Stomach (tissue), 9 donors: ENCODE results near the gene CYP27C1. TPM values are rescaled to one million over a fixed set of nuclear protein-coding genes. Genes with fewer than 3 reads are reported as not detected.

Experiments used
- DNase-seq, 2 donors: peaks; one replicate each; pipeline versions ENCODE4 v3.0.0 to v3.0.0-alpha.2; 2013 to 2019
- H3K27ac ChIP-seq, 5 donors: fragments of 200-600 bp in 4 of 5; sonication (generic) in 4 of 5; one replicate each; pipeline ENCODE4 v1.5.1; 2013 to 2019; ENCODE audit warnings: mild to moderate bottlenecking in 1 of 5, moderate library complexity in 1 of 5
- H3K27me3 ChIP-seq, 3 donors: fragments of 200-600 bp; sonication (generic); one replicate each; pipeline ENCODE4 v1.5.1; 2017 to 2019; ENCODE audit warnings: mixed run types in 1 of 3
- H3K36me3 ChIP-seq, 4 donors: fragments of 200-600 bp; sonication (generic); 1 replicate in 3 of 4; 2 replicates in 1 of 4; pipeline ENCODE4 v1.5.1; 2016 to 2019
- H3K4me1 ChIP-seq, 4 donors: fragments of 200-600 bp; sonication (generic); one replicate each; pipeline ENCODE4 v1.5.1; 2016 to 2019
- H3K4me3 ChIP-seq, 4 donors: fragments of 200-600 bp; sonication (generic) in 3 of 4; one replicate each; pipeline ENCODE4 v1.5.1; 2016 to 2019; ENCODE audit warnings: mild to moderate bottlenecking in 1 of 4
- H3K9me3 ChIP-seq, 4 donors: fragments of 200-600 bp; sonication (generic); one replicate each; pipeline ENCODE4 v1.5.1; 2016 to 2019
- EP300 ChIP-seq: sonication (generic); formaldehyde crosslinking; IDR thresholded peaks from one replicate; pipeline ENCODE4 v1.6.1; 2017; ENCODE audit warnings: antibody characterized with exemption
- POLR2A ChIP-seq, 4 donors: fragments of 450-650 bp; IDR thresholded peaks; one replicate each; pipeline ENCODE4 v1.6.1; 2016; ENCODE audit warnings: antibody characterized with exemption in 4 of 4, control low read depth in 2 of 4, mild to moderate bottlenecking in 1 of 4, moderate library complexity in 1 of 4
- POLR2AphosphoS5 ChIP-seq, 3 donors: sonication (generic); formaldehyde crosslinking; IDR thresholded peaks; one replicate each; pipeline ENCODE4 v1.6.1; 2016; ENCODE audit warnings: antibody characterized with exemption in 3 of 3
- WGBS, 5 donors: extraction: QIAGEN DNeasy Blood & Tissue Kit in 3 of 5; methylation state at CpG; one replicate each; pipeline versions ENCODE4 v1.1.5 to v1.1.7; 2013 to 2018; 5-methylcytosine and 5-hydroxymethylcytosine counted together
- intact Hi-C: fragments of 100-400 bp; cut with DNase I; formaldehyde crosslinking; loops from one replicate; pipeline ENCODE4 v1.15.1; 2023; ENCODE audit warnings: low total_unique reads
- polyA plus RNA-seq, 3 donors: library from polyadenylated mRNA; stranded (reverse); fragments of 200-250 nt; gene quantifications; one replicate each; pipeline ENCODE4 v1.2.3, GENCODE V29; 2013
- total RNA-seq, 5 donors: library from RNA; depleted of rRNA; stranded (reverse); fragments of >200 nt; gene quantifications; one replicate each; pipeline versions ENCODE4 v1.1.0 to v1.2.3, GENCODE V29; 2014 to 2016
- TF ChIP-seq, protein P1 (sequence below), 7 experiments: fragments of 450-650 bp in 4 of 7; fragments of 200-600 bp in 3 of 7; sonication (generic) in 3 of 7; IDR thresholded peaks; one replicate each; pipeline ENCODE4 v1.5.1; 2016 to 2019; ENCODE audit warnings: antibody characterized with exemption in 7 of 7, control low read depth in 2 of 7, mild to moderate bottlenecking in 1 of 7
- donor health status: healthy with polysubstance abuse.
- donor health status: Bipolar disorder and iron deficiency.
- donor health status: healthy.

The CYP27C1 gene
- total and polyA plus RNA-seq, 8 donors = 0.25 to 3.5 (median 0.40) TPM; not detected in 4

DNA sequence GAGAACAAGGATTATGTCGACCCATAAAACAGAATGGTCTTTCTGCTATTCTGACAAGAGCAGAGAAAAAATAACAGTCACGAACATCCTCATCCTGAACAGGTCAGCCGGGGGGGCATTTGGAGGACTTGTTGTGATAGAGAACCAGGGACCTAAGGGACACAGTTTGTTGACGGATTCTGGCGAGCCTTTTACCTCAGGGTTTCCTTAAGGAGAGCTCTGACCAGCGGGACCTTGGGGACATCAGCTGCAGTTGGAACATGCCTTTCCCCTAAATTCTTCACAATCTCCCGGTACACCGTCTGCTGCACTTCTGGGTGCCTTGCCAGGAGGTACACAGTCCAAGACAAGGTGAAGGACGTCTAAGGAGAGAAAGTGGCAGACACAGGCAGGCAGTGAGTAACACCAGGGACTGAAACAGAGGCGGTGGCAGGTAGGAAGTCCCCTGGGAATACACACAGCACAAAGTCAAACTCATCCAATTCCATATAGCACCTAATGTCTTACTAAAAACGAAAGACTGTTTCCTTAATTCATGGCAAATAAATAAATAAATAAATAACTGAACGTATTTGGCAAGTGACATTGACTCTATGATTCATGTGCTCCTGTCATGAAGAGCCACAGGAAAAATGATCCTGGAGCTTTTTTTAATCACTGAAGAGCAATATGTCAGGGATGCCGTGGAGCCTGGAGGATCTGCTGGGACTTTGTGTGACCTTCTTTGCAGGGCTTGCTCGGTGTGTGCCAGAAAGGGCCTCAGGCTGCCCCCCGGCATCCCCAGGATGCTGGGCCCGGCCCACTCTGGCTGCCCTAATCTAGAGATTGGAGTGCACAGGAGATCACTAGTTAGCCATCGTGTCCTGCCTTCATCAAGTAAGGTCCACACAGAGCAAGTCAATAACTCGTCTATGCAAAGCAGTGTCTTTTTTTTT is 24.7 kb downstream of the CYP27C1 start:
- Histone ChIP-seq H3K27ac (no peak overlapping the region), H3K9me3 (no peaks in the 10 kb centered on the region), H3K36me3 (no peaks in the 10 kb centered on the region), H3K27me3 (no peaks in the 10 kb centered on the region), H3K4me3 (no peak overlapping the region), H3K4me1 (peaks cover 0 to 14% (median 5%) of the 10 kb centered on the region in 4 donors)
- TF ChIP-seq POLR2AphosphoS5 (IDR thresholded peaks at IDR 0.05) (no peak), POLR2A (IDR thresholded peaks at IDR 0.05) (no peak), EP300 (no peak)
- TF ChIP-seq, protein P1, sequence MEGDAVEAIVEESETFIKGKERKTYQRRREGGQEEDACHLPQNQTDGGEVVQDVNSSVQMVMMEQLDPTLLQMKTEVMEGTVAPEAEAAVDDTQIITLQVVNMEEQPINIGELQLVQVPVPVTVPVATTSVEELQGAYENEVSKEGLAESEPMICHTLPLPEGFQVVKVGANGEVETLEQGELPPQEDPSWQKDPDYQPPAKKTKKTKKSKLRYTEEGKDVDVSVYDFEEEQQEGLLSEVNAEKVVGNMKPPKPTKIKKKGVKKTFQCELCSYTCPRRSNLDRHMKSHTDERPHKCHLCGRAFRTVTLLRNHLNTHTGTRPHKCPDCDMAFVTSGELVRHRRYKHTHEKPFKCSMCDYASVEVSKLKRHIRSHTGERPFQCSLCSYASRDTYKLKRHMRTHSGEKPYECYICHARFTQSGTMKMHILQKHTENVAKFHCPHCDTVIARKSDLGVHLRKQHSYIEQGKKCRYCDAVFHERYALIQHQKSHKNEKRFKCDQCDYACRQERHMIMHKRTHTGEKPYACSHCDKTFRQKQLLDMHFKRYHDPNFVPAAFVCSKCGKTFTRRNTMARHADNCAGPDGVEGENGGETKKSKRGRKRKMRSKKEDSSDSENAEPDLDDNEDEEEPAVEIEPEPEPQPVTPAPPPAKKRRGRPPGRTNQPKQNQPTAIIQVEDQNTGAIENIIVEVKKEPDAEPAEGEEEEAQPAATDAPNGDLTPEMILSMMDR (IDR thresholded peaks at IDR 0.05) = no peak
- no peak for DNase-seq
- WGBS, 5 donors = 83 to 85% (median 85%) methylated on average over 18 of the region's 18 CpGs
- intact Hi-C loops = no loop called here

DNA sequence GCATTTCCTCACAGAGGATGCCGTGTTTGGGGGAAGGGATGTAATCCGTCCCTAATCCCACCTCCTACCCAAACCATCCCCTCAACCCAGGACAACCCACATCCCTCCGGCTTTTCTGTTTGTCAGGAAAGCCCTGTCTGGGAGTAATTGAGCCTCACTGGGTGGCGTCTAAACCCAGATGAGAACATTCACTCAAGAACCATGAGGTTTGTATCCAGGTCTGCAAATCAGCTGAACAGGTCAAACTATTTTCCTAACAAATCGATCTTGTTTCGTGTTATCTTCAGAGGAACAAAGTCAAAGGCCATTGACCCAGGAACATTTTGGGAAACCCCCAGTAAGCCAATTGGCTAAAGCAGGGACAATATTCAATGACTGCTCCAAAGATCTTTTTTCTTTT is 25.7 kb downstream of the CYP27C1 start:
- H3K27ac ChIP-seq = peak overlapping the region in 1 of 5 donors; percentile 9
- H3K36me3 ChIP-seq = no peaks in the 10 kb centered on the region
- WGBS, 5 donors = 59 to 77% (median 71%) methylated on average over 6 of the region's 6 CpGs
- intact Hi-C loops = no loop called here
- no peaks in the 10 kb centered on the region for H3K9me3 ChIP-seq
- TF ChIP-seq, protein P1 (IDR thresholded peaks at IDR 0.05) = no peak
- TF ChIP-seq POLR2AphosphoS5 (IDR thresholded peaks at IDR 0.05) (no peak), POLR2A (IDR thresholded peaks at IDR 0.05) (no peak), EP300 (no peak)
- H3K27me3 ChIP-seq = no peaks in the 10 kb centered on the region
- DNase-seq = no peak
- H3K4me3 ChIP-seq = no peak overlapping the region
- peaks cover 0 to 14% (median 5%) of the 10 kb centered on the region in 4 donors for H3K4me1 ChIP-seq

DNA sequence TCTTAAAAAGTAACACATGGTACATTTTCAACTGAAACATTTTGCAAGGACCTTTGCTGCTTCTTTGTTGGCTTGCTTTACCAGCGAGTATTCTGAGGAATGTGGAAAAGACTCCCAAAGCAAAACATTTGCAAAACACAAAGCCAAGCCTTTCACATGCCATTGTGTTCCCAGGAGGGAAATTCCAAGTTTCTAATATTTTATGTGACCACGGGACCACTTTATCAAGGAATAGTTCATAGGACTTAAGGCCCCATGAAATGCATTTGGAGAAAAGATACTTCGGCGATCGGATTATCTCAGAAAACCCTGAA is 26.2 kb downstream of the CYP27C1 start:
- H3K4me3 ChIP-seq = no peak overlapping the region
- no peaks in the 10 kb centered on the region for H3K27me3 ChIP-seq
- WGBS, 5 donors = 54 to 61% (median 60%) methylated on average over 5 of the region's 5 CpGs
- TF ChIP-seq POLR2AphosphoS5 (IDR thresholded peaks at IDR 0.05) (no peak), EP300 (no peak), POLR2A (IDR thresholded peaks at IDR 0.05) (no peak)
- TF ChIP-seq, protein P1 (IDR thresholded peaks at IDR 0.05) = no peak
- no peaks in the 10 kb centered on the region for H3K36me3 ChIP-seq
- H3K9me3 ChIP-seq = no peaks in the 10 kb centered on the region
- H3K4me1 ChIP-seq = peaks cover 0 to 14% (median 5%) of the 10 kb centered on the region in 4 donors
- DNase-seq = peak in 1 of 2 donors; percentile 64
- peak overlapping the region in 1 of 5 donors; percentile 9 for H3K27ac ChIP-seq
- intact Hi-C loops = no loop called here

DNA sequence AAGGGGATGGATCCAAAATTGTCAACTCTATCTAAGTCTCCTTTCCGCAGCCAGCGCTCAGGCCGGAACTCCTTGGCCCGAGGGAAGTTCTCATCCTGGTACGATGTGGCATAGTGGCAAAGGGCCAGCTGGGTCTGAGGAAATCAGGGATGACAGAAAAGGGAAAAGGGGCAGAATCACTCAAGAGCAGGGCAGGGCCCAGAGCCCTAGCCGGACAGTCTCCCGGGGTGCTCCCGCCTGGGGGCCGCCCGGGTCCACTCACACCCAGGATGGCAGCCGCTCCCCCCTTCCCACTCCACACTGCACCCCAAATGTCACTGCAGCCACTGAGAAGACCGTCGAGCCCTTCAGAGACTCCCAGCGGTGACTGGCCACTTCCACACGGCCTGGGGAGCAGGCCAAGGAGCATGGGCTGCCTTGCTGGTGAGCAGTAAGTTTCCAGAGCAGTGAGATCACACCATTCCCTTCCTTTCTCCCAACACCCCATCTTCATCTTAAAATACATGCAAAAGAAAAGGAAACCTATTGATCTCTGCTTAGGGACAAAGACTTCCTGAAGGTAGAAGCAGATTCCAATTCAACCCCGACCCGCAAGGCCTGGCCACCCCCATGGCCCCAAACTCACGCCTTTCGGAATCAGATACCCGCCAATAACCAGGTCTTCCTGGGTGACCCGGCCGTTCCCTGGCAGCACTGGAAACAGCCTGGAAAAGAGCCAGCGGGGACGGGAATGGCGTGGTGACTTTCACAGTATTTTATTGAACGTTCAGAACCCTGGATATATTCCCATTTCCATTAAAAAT is 26.7 kb downstream of the CYP27C1 start:
- no peaks in the 10 kb centered on the region for H3K27me3 ChIP-seq
- no peak for DNase-seq
- H3K36me3 ChIP-seq = no peaks in the 10 kb centered on the region
- H3K4me1 ChIP-seq = peaks cover 0 to 14% (median 5%) of the 10 kb centered on the region in 4 donors
- TF ChIP-seq POLR2A (IDR thresholded peaks at IDR 0.05) (no peak), EP300 (no peak), POLR2AphosphoS5 (IDR thresholded peaks at IDR 0.05) (no peak)
- TF ChIP-seq, protein P1 (IDR thresholded peaks at IDR 0.05) = no peak
- no peaks in the 10 kb centered on the region for H3K9me3 ChIP-seq
- intact Hi-C loops = no loop called here
- peak overlapping the region in 1 of 5 donors; percentile 42 for H3K27ac ChIP-seq
- WGBS, 5 donors = 66 to 77% (median 76%) methylated on average over 20 to 26 of the region's 26 CpGs
- no peak overlapping the region for H3K4me3 ChIP-seq
